SK-N-SH (cell line): ENCODE data around the gene MICALL1. TPM values are rescaled to one million over a fixed set of nuclear protein-coding genes. Genes with fewer than 3 reads are reported as not detected.

Experiments
- CTCF ChIA-PET: fragments of 300-600, 350-600 bp; formaldehyde crosslinking; extraction: SDS; loops from one replicate; lab custom pipeline; 2021; lab: Yijun Ruan, JAX
- POLR2A ChIA-PET: fragments of 350-600 bp; sonication (Branson Sonifier 250); formaldehyde crosslinking; extraction: SDS; loops from one replicate; lab custom pipeline; 2020; ENCODE audit warnings: antibody characterized with exemption, inconsistent platforms; lab: Yijun Ruan, JAX
- DNase-seq: peaks from one replicate; pipeline ENCODE4 v3.0.0; 2012
- H2AFZ ChIP-seq: fragments of 200-600 bp; sonication (generic); 2 replicates; pipeline ENCODE4 v1.8.1; 2016; ENCODE audit warnings: antibody characterized with exemption, mild to moderate bottlenecking, low read depth
- H3F3A ChIP-seq: fragments of 200-600 bp; sonication (generic); replicated peaks from 2 replicates; pipeline ENCODE3; 2016; ENCODE audit warnings: antibody characterized with exemption, mild to moderate bottlenecking; ENCODE audit not compliant: insufficient read depth
- H3K27ac ChIP-seq, 2 experiments: fragments of 200-500 bp in 1 of 2; fragments of 200-600 bp in 1 of 2; sonication (Bioruptor generic) in 1 of 2; sonication (generic), shearing (Covaris generic) in 1 of 2; 2 replicates each; pipeline versions ENCODE4 v1.5.1 to v1.6.1; 2014 to 2016; ENCODE audit warnings: low read depth in 2 of 2, inconsistent platforms in 1 of 2, low read length in 1 of 2, mild to moderate bottlenecking in 1 of 2, mixed read lengths in 1 of 2
- H3K27me3 ChIP-seq: fragments of 200-600 bp; sonication (generic), shearing (Covaris generic); 2 replicates; pipeline ENCODE4 v1.6.1; 2016; ENCODE audit warnings: mixed run types; ENCODE audit not compliant: insufficient read depth
- H3K36me3 ChIP-seq, 2 experiments: fragments of 200-500 bp in 1 of 2; fragments of 200-600 bp in 1 of 2; sonication (Bioruptor generic) in 1 of 2; sonication (generic) in 1 of 2; replicated peaks in 1 of 2; 2 replicates each; pipeline versions ENCODE3 to v1.5.1; 2014 to 2016; ENCODE audit warnings: low read length in 1 of 2, mild to moderate bottlenecking in 1 of 2; ENCODE audit not compliant: insufficient read depth in 2 of 2, control insufficient read depth in 1 of 2
- H3K4me1 ChIP-seq, 2 experiments: fragments of 200-500 bp in 1 of 2; fragments of 200-600 bp in 1 of 2; sonication (Bioruptor generic) in 1 of 2; sonication (generic), shearing (Covaris generic) in 1 of 2; 2 replicates each; pipeline versions ENCODE4 v1.5.1 to v1.6.1; 2014 to 2016; ENCODE audit warnings: low read depth in 1 of 2, low read length in 1 of 2, mixed run types in 1 of 2; ENCODE audit not compliant: insufficient read depth in 2 of 2, control insufficient read depth in 1 of 2
- H3K4me2 ChIP-seq: fragments of 200-600 bp; sonication (generic), shearing (Covaris generic); 2 replicates; pipeline ENCODE4 v1.6.1; 2017; ENCODE audit warnings: mixed run types
- H3K4me3 ChIP-seq, 2 experiments: fragments of 200-500 bp in 1 of 2; fragments of 200-600 bp in 1 of 2; sonication (Bioruptor generic) in 1 of 2; sonication (generic), shearing (Covaris generic) in 1 of 2; 2 replicates each; pipeline versions ENCODE4 v1.5.1 to v1.8.1; 2014 to 2016; ENCODE audit warnings: low read depth in 2 of 2, inconsistent platforms in 1 of 2, low read length in 1 of 2, mild to moderate bottlenecking in 1 of 2, mixed read lengths in 1 of 2, moderate library complexity in 1 of 2
- H3K79me2 ChIP-seq: fragments of 200-600 bp; sonication (generic); 2 replicates; pipeline ENCODE4 v1.8.1; 2017; ENCODE audit warnings: mild to moderate bottlenecking; ENCODE audit not compliant: insufficient read depth
- H3K9ac ChIP-seq: fragments of 200-600 bp; sonication (generic); 2 replicates; pipeline ENCODE4 v1.6.1; 2017; ENCODE audit warnings: mixed run types
- H3K9me2 ChIP-seq: fragments of 200-600 bp; sonication (generic); 2 replicates; pipeline ENCODE4 v1.6.1; 2017; ENCODE audit warnings: mixed run types
- H3K9me3 ChIP-seq: fragments of 200-600 bp; sonication (generic); 2 replicates; pipeline ENCODE4 v1.6.1; 2017; ENCODE audit warnings: mixed run types, mild to moderate bottlenecking, moderate library complexity
- H4K20me1 ChIP-seq: fragments of 200-600 bp; sonication (generic); 2 replicates; pipeline ENCODE4 v1.6.1; 2017; ENCODE audit warnings: mild to moderate bottlenecking, mixed run types; ENCODE audit not compliant: insufficient read depth
- ELF1 ChIP-seq: IDR thresholded peaks from 2 replicates; pipeline ENCODE4 v1.4.0; 2012
- FOSL2 ChIP-seq: IDR thresholded peaks from 2 replicates; pipeline ENCODE4 v1.4.0; 2012; ENCODE audit warnings: low read depth, mild to moderate bottlenecking, moderate library complexity, borderline replicate concordance
- FOXJ3 ChIP-seq: sonication (generic); formaldehyde crosslinking; IDR thresholded peaks from 2 replicates; pipeline ENCODE4 v1.5.1; 2020; ENCODE audit warnings: mild to moderate bottlenecking, missing genetic modification reagents
- FOXM1 ChIP-seq: IDR thresholded peaks from 2 replicates; pipeline ENCODE4 v1.4.0; 2012; ENCODE audit warnings: low read depth, mild to moderate bottlenecking
- MEF2A ChIP-seq: IDR thresholded peaks from 2 replicates; pipeline ENCODE4 v1.4.0; 2012; ENCODE audit warnings: low read depth, borderline replicate concordance
- MXI1 ChIP-seq: IDR thresholded peaks from 2 replicates; pipeline ENCODE4 v1.6.1; 2012; ENCODE audit warnings: mild to moderate bottlenecking, low read depth, low read length, improper control_type of control experiment
- POLR2AphosphoS5 ChIP-seq: IDR thresholded peaks from 2 replicates; pipeline ENCODE4 v1.6.1; 2012; ENCODE audit warnings: low read depth, low read length
- RAD21 ChIP-seq: IDR thresholded peaks from 2 replicates; pipeline ENCODE4 v1.6.1; 2012; ENCODE audit warnings: mild to moderate bottlenecking, low read length
- RFX5 ChIP-seq: IDR thresholded peaks from 2 replicates; pipeline ENCODE4 v1.6.1; 2012; ENCODE audit warnings: mild to moderate bottlenecking, improper control_type of control experiment, low read length
- RXRA ChIP-seq: IDR thresholded peaks from 2 replicates; pipeline ENCODE4 v1.4.0; 2012; ENCODE audit warnings: low read depth, mild to moderate bottlenecking, borderline replicate concordance
- SIN3A ChIP-seq: IDR thresholded peaks from 2 replicates; pipeline ENCODE4 v1.6.1; 2012; ENCODE audit warnings: low read depth, mild to moderate bottlenecking, low read length, moderate library complexity, borderline replicate concordance
- SMC3 ChIP-seq: IDR thresholded peaks from 2 replicates; pipeline ENCODE4 v1.6.1; 2012; ENCODE audit warnings: low read depth, low read length, improper control_type of control experiment
- TAF1 ChIP-seq: IDR thresholded peaks from 2 replicates; pipeline ENCODE4 v1.6.1; 2012; ENCODE audit warnings: low read depth, mild to moderate bottlenecking, low read length, moderate library complexity, borderline replicate concordance
- TCF12 ChIP-seq: IDR thresholded peaks from 2 replicates; pipeline ENCODE4 v1.4.0; 2012
- TEAD4 ChIP-seq: IDR thresholded peaks from 2 replicates; pipeline ENCODE4 v1.4.0; 2012; ENCODE audit warnings: mild to moderate bottlenecking, borderline replicate concordance; ENCODE audit not compliant: insufficient read depth
- WGBS: methylation state at CpG from one replicate; pipeline ENCODE4 v1.1.6; 2017; ENCODE audit warnings: low lambda C conversion rate; 5-methylcytosine and 5-hydroxymethylcytosine counted together
- polyA plus RNA-seq, 3 experiments: library from polyadenylated mRNA; depleted of rRNA; stranded (reverse); fragments of >200 nt; gene quantifications; 2 replicates each; pipeline ENCODE4 v1.2.3, GENCODE V29; 2012
- TF ChIP-seq, protein P1 (sequence below): IDR thresholded peaks from 2 replicates; pipeline ENCODE4 v1.4.0; 2012; ENCODE audit warnings: low read depth, borderline replicate concordance
- TF ChIP-seq, protein P2 (sequence below): fragments of 150-350 bp; IDR thresholded peaks from 2 replicates; pipeline ENCODE4 v1.6.1; 2016; ENCODE audit warnings: mild to moderate bottlenecking, low read depth, low read length
- TF ChIP-seq, protein P3 (sequence below): IDR thresholded peaks from 2 replicates; pipeline ENCODE4 v1.4.0; 2012; ENCODE audit warnings: low read depth, borderline replicate concordance

Gene MICALL1
- polyA plus RNA-seq, 1 of the 3 experiments (the other 2 are of a cell fraction), result 12.9 TPM

DNA sequence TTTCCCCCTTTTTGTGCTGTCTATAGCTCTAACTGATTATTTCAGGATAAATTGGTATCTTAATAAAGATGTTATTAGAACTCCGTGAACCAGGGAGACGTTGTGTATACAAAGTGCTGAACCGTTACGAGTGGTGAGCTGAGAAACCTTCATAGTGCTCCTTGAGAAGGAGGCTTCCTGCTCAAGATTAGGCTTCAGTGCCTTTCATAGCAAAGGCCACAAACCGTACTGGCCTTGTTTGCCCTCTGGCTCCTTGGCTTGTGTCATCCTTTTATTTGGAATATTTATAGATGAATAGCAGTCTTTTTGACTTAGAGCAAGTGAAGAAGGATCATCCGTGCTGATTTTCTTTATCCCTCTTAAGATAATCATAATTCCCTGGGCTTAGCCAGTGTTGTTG is 40.6 kb upstream of the MICALL1 start:
- DNase-seq, result no peak
- no peak overlapping the region for H3K9ac ChIP-seq
- H4K20me1 ChIP-seq, result no peaks in the 10 kb centered on the region
- no peaks in the 10 kb centered on the region for H3K9me2 ChIP-seq
- ChIA-PET POLR2A (no interaction called here), CTCF (interaction anchor here (1.2 to 12.6 kb wide), 2 partner anchors 40 to 48 kb away, joined by 3 to 182 read pairs; partner anchors contain the start of genes GALR3 and MICALL1)
- no peaks in the 10 kb centered on the region for H3K27me3 ChIP-seq
- H2AFZ ChIP-seq, result no peak overlapping the region
- 0 out of 4 replicates have a peak, but pooled peaks cover 0 to 2% of the 10 kb centered on the region in 2 experiments for H3K4me1 ChIP-seq
- H3K4me2 ChIP-seq, result no peak overlapping the region
- H3F3A ChIP-seq, result peaks cover 31% of the 10 kb centered on the region
- no peak overlapping the region for H3K4me3 ChIP-seq
- 94% methylated on average over 6 of the region's 6 CpGs for WGBS
- H3K9me3 ChIP-seq, result no peaks in the 10 kb centered on the region
- peaks cover 59 to 64% of the 10 kb centered on the region in 2 experiments for H3K36me3 ChIP-seq
- peaks cover 54% of the 10 kb centered on the region for H3K79me2 ChIP-seq
- H3K27ac ChIP-seq, result no peak overlapping the region
- TF ChIP-seq FOSL2, result no peak
- no peak for TF ChIP-seq RFX5
- TF ChIP-seq SMC3, result no peak
- no peak for TF ChIP-seq FOXM1
- no peak for TF ChIP-seq MEF2A
- no peak for TF ChIP-seq RXRA
- no peak for TF ChIP-seq MXI1
- no peak for TF ChIP-seq SIN3A
- TF ChIP-seq RAD21, result no peak
- no peak for TF ChIP-seq POLR2AphosphoS5
- TF ChIP-seq TEAD4, result no peak
- TF ChIP-seq, protein P1, sequence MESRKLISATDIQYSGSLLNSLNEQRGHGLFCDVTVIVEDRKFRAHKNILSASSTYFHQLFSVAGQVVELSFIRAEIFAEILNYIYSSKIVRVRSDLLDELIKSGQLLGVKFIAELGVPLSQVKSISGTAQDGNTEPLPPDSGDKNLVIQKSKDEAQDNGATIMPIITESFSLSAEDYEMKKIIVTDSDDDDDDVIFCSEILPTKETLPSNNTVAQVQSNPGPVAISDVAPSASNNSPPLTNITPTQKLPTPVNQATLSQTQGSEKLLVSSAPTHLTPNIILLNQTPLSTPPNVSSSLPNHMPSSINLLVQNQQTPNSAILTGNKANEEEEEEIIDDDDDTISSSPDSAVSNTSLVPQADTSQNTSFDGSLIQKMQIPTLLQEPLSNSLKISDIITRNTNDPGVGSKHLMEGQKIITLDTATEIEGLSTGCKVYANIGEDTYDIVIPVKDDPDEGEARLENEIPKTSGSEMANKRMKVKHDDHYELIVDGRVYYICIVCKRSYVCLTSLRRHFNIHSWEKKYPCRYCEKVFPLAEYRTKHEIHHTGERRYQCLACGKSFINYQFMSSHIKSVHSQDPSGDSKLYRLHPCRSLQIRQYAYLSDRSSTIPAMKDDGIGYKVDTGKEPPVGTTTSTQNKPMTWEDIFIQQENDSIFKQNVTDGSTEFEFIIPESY, result no peak
- TF ChIP-seq ELF1, result no peak
- TF ChIP-seq, protein P2, sequence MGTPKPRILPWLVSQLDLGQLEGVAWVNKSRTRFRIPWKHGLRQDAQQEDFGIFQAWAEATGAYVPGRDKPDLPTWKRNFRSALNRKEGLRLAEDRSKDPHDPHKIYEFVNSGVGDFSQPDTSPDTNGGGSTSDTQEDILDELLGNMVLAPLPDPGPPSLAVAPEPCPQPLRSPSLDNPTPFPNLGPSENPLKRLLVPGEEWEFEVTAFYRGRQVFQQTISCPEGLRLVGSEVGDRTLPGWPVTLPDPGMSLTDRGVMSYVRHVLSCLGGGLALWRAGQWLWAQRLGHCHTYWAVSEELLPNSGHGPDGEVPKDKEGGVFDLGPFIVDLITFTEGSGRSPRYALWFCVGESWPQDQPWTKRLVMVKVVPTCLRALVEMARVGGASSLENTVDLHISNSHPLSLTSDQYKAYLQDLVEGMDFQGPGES, result no peak
- TF ChIP-seq TCF12, result no peak
- TF ChIP-seq FOXJ3 (CRISPR knock-in tag), result no peak
- TF ChIP-seq, protein P3, sequence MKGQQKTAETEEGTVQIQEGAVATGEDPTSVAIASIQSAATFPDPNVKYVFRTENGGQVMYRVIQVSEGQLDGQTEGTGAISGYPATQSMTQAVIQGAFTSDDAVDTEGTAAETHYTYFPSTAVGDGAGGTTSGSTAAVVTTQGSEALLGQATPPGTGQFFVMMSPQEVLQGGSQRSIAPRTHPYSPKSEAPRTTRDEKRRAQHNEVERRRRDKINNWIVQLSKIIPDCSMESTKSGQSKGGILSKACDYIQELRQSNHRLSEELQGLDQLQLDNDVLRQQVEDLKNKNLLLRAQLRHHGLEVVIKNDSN, result no peak
- TF ChIP-seq TAF1, result no peak
- TF ChIP-seq, all 33 proteins: peak for 0
